Mesenchymal stem cell (in vitro differentiated cells and primary cell): Measurements from ENCODE around the gene PITPNB.

Source experiments
- DNase-seq: peaks from one replicate; pipeline ENCODE4 v3.0.0-alpha.2; 2013
- H2AFZ ChIP-seq: one replicate; pipeline ENCODE4 v1.6.1; 2013; ENCODE audit warnings: low read depth, mild to moderate bottlenecking, control low read depth, inconsistent platforms, low read length, moderate library complexity
- H2AK5ac ChIP-seq: 2 replicates; pipeline ENCODE4 v1.6.1; 2013; ENCODE audit warnings: low read length, moderate library complexity, mild to moderate bottlenecking, inconsistent platforms; ENCODE audit not compliant: severe bottlenecking
- H2BK120ac ChIP-seq: one replicate; pipeline ENCODE4 v1.6.1; 2013; ENCODE audit warnings: low read depth, mild to moderate bottlenecking, inconsistent platforms, low read length, moderate library complexity
- H2BK12ac ChIP-seq, 2 experiments: one replicate each; pipeline ENCODE4 v1.6.1; 2013; ENCODE audit warnings: inconsistent platforms in 2 of 2, low read length in 2 of 2, mild to moderate bottlenecking in 2 of 2, moderate library complexity in 2 of 2, control low read depth in 1 of 2
- H2BK15ac ChIP-seq: one replicate; pipeline ENCODE4 v1.6.1; 2013; ENCODE audit warnings: mild to moderate bottlenecking, low read depth, inconsistent platforms; ENCODE audit not compliant: poor library complexity, severe bottlenecking
- H2BK5ac ChIP-seq: 2 replicates; pipeline ENCODE4 v1.6.1; 2013; ENCODE audit warnings: low read depth, mild to moderate bottlenecking, low read length, control low read depth, inconsistent platforms; ENCODE audit not compliant: poor library complexity, severe bottlenecking
- H3K14ac ChIP-seq, 2 experiments: one replicate each; pipeline ENCODE4 v1.6.1; 2013; ENCODE audit warnings: inconsistent platforms in 2 of 2, low read length in 2 of 2, control low read depth in 1 of 2, mild to moderate bottlenecking in 1 of 2, moderate library complexity in 1 of 2
- H3K18ac ChIP-seq, 2 experiments: one replicate each; pipeline ENCODE4 v1.6.1; 2013; ENCODE audit warnings: inconsistent platforms in 2 of 2, low read length in 2 of 2, control low read depth in 1 of 2, low read depth in 1 of 2, mild to moderate bottlenecking in 1 of 2
- H3K23ac ChIP-seq, 2 experiments: one replicate each; pipeline ENCODE4 v1.6.1; 2013; ENCODE audit warnings: inconsistent platforms in 2 of 2, low read length in 2 of 2, mild to moderate bottlenecking in 2 of 2, moderate library complexity in 2 of 2, control low read depth in 1 of 2
- H3K27ac ChIP-seq: 2 replicates; pipeline ENCODE4 v1.5.1; 2013; ENCODE audit warnings: mild to moderate bottlenecking, moderate library complexity, low read length, control low read depth, inconsistent platforms; ENCODE audit not compliant: poor library complexity, severe bottlenecking
- H3K27me3 ChIP-seq, 2 experiments: 2 replicates each; pipeline versions ENCODE4 v1.6.1 to v1.7.0; 2013; ENCODE audit warnings: low read length in 2 of 2, mild to moderate bottlenecking in 2 of 2, moderate library complexity in 2 of 2, control low read depth in 1 of 2, inconsistent platforms in 1 of 2; ENCODE audit not compliant: control insufficient read depth in 1 of 2, insufficient read depth in 1 of 2
- H3K36me3 ChIP-seq, 2 experiments: 2 replicates each; pipeline versions ENCODE4 v1.6.1 to v1.7.0; 2013; ENCODE audit warnings: low read length in 2 of 2, control low read depth in 1 of 2, inconsistent platforms in 1 of 2, low read depth in 1 of 2, mild to moderate bottlenecking in 1 of 2; ENCODE audit not compliant: insufficient read depth in 2 of 2, control insufficient read depth in 1 of 2
- H3K4ac ChIP-seq, 2 experiments: one replicate each; pipeline ENCODE4 v1.6.1; 2013; ENCODE audit warnings: inconsistent platforms in 2 of 2, low read length in 2 of 2, mild to moderate bottlenecking in 2 of 2, moderate library complexity in 2 of 2, control low read depth in 1 of 2, low read depth in 1 of 2
- H3K4me1 ChIP-seq: 2 replicates; pipeline ENCODE4 v1.6.1; 2013; ENCODE audit warnings: low read depth, low read length, control low read depth; ENCODE audit not compliant: control insufficient read depth, insufficient read depth
- H3K4me2 ChIP-seq: 2 replicates; pipeline ENCODE4 v1.6.1; 2013; ENCODE audit warnings: low read length, mild to moderate bottlenecking, inconsistent platforms; ENCODE audit not compliant: poor library complexity, severe bottlenecking
- H3K4me3 ChIP-seq, 2 experiments: 2 replicates each; pipeline versions ENCODE4 v1.5.1 to v1.7.0; 2013; ENCODE audit warnings: low read length in 2 of 2, mild to moderate bottlenecking in 2 of 2, control low read depth in 1 of 2, low read depth in 1 of 2; ENCODE audit not compliant: insufficient read depth in 1 of 2
- H3K79me1 ChIP-seq: replicated peaks from 2 replicates; pipeline ENCODE4 v1.6.1; 2013; ENCODE audit warnings: mild to moderate bottlenecking, control low read depth, low read length, inconsistent platforms; ENCODE audit not compliant: poor library complexity, severe bottlenecking
- H3K9ac ChIP-seq: 2 replicates; pipeline ENCODE4 v1.7.0; 2013; ENCODE audit warnings: mild to moderate bottlenecking, low read length, moderate library complexity
- H3K9me3 ChIP-seq: 2 replicates; pipeline ENCODE4 v1.7.0; 2013; ENCODE audit warnings: mild to moderate bottlenecking, low read length; ENCODE audit not compliant: control insufficient read depth
- H4K8ac ChIP-seq: one replicate; pipeline ENCODE4 v1.6.1; 2013; ENCODE audit warnings: inconsistent platforms, mild to moderate bottlenecking, low read length, moderate library complexity
- H4K91ac ChIP-seq: one replicate; pipeline ENCODE4 v1.6.1; 2013; ENCODE audit warnings: mild to moderate bottlenecking, low read length, inconsistent platforms
- WGBS: methylation state at CpG from one replicate; pipeline ENCODE4 v1.1.7; 2013; ENCODE audit warnings: mixed read lengths; 5-methylcytosine and 5-hydroxymethylcytosine counted together

The PITPNB gene

DNA sequence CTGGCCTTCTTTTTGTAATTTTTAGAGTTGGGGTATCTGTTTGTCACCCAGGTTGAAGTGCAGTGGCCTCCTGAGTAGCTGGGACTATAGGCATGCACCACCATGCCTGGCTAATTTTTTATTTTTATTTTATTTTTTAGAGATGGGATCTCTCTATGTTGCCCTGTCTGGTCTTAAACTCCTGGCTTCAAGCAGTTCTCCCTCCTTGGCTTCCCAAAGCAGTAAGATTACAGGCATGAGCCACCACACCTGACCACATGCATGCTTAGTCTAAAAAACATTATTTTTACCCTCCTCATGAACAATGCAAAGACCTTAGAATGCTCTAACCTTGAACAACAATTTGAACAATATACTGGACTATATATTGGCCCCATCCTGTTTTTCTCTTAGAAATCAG, 22.1 kb upstream of the PITPNB start:
- no peak overlapping the region for H3K27ac ChIP-seq
- no peak overlapping the region for H3K4me3 ChIP-seq
- no peaks in the 10 kb centered on the region for H3K27me3 ChIP-seq
- no peak overlapping the region for H2BK15ac ChIP-seq
- no peak overlapping the region for H2AK5ac ChIP-seq
- H3K4ac ChIP-seq = no peak overlapping the region
- H3K4me1 ChIP-seq = peaks cover 2% of the 10 kb centered on the region
- no peak overlapping the region for H4K8ac ChIP-seq
- DNase-seq = no peak
- no peak overlapping the region for H2BK12ac ChIP-seq
- H3K79me1 ChIP-seq = no peaks in the 10 kb centered on the region
- H3K36me3 ChIP-seq = no peaks in the 10 kb centered on the region
- no peak overlapping the region for H4K91ac ChIP-seq
- no peak overlapping the region for H3K23ac ChIP-seq
- H3K9me3 ChIP-seq = no peaks in the 10 kb centered on the region
- no peak overlapping the region for H2BK5ac ChIP-seq
- no peak overlapping the region for H3K14ac ChIP-seq
- no peak overlapping the region for H3K4me2 ChIP-seq
- H3K9ac ChIP-seq = no peak overlapping the region
- no peak overlapping the region for H2AFZ ChIP-seq
- H3K18ac ChIP-seq = no peak overlapping the region
- H2BK120ac ChIP-seq = no peak overlapping the region

- H3K4me1 ChIP-seq = no peaks in the 10 kb centered on the region
- no peak overlapping the region for H3K9ac ChIP-seq
- no peak overlapping the region for H4K91ac ChIP-seq
- no peak for DNase-seq
- no peak overlapping the region for H3K23ac ChIP-seq
- H2BK15ac ChIP-seq = no peak overlapping the region
- H2AK5ac ChIP-seq = no peak overlapping the region
- no peaks in the 10 kb centered on the region for H3K27me3 ChIP-seq
- H4K8ac ChIP-seq = no peak overlapping the region
- H2BK12ac ChIP-seq = no peak overlapping the region
- no peak overlapping the region for H3K18ac ChIP-seq
- H3K79me1 ChIP-seq = no peaks in the 10 kb centered on the region
- H3K4me2 ChIP-seq = no peak overlapping the region
- H2AFZ ChIP-seq = no peak overlapping the region
- no peaks in the 10 kb centered on the region for H3K9me3 ChIP-seq
- no peaks in the 10 kb centered on the region for H3K36me3 ChIP-seq
- H3K27ac ChIP-seq = no peak overlapping the region
- H2BK120ac ChIP-seq = no peak overlapping the region
- H2BK5ac ChIP-seq = no peak overlapping the region
- 94% methylated on average over 2 of the region's 2 CpGs for WGBS
- no peak overlapping the region for H3K4ac ChIP-seq
- H3K4me3 ChIP-seq = no peak overlapping the region
- H3K14ac ChIP-seq = no peak overlapping the region
Observed at GRCh38 chr22:27937453-27937852, 18.4 kb upstream of the PITPNB start.

- no peak for DNase-seq
- no peaks in the 10 kb centered on the region for H3K36me3 ChIP-seq
- H3K9me3 ChIP-seq = no peaks in the 10 kb centered on the region
- no peak overlapping the region for H2BK5ac ChIP-seq
- H2BK12ac ChIP-seq = no peak overlapping the region
- no peak overlapping the region for H3K4me3 ChIP-seq
- H4K8ac ChIP-seq = no peak overlapping the region
- no peak overlapping the region for H3K27ac ChIP-seq
- H2AK5ac ChIP-seq = no peak overlapping the region
- H3K4me1 ChIP-seq = no peaks in the 10 kb centered on the region
- H2BK15ac ChIP-seq = no peak overlapping the region
- H3K27me3 ChIP-seq = no peaks in the 10 kb centered on the region
- no peak overlapping the region for H4K91ac ChIP-seq
- no peak overlapping the region for H3K14ac ChIP-seq
- no peak overlapping the region for H3K4ac ChIP-seq
- no peak overlapping the region for H3K4me2 ChIP-seq
- peaks cover 3% of the 10 kb centered on the region for H3K79me1 ChIP-seq
- 86% methylated on average over 1 of the region's 1 CpG for WGBS
- no peak overlapping the region for H3K9ac ChIP-seq
- H2AFZ ChIP-seq = no peak overlapping the region
- no peak overlapping the region for H2BK120ac ChIP-seq
- no peak overlapping the region for H3K23ac ChIP-seq
- H3K18ac ChIP-seq = no peak overlapping the region
Observed at GRCh38 chr22:27935897-27936296, 16.8 kb upstream of the PITPNB start.

GRCh38 chr22:27934069-27934468, 15.0 kb upstream of the PITPNB start:
- Histone ChIP-seq H3K36me3 (no peaks in the 10 kb centered on the region), H3K9ac (no peak overlapping the region), H4K91ac (no peak overlapping the region), H3K4me1 (no peaks in the 10 kb centered on the region), H2AK5ac (no peak overlapping the region), H4K8ac (no peak overlapping the region), H2BK120ac (no peak overlapping the region), H3K4me2 (no peak overlapping the region), H2BK15ac (no peak overlapping the region), H3K18ac (no peak overlapping the region), H3K27me3 (no peaks in the 10 kb centered on the region), H3K27ac (no peak overlapping the region), H2AFZ (no peak overlapping the region), H3K9me3 (no peaks in the 10 kb centered on the region), H3K4ac (no peak overlapping the region), H3K79me1 (peaks cover 8% of the 10 kb centered on the region), H2BK12ac (no peak overlapping the region), H3K14ac (no peak overlapping the region), H3K4me3 (no peak overlapping the region), H2BK5ac (no peak overlapping the region), H3K23ac (no peak overlapping the region)
- no peak for DNase-seq
- 92% methylated on average over 5 of the region's 5 CpGs for WGBS
